Esophagus mucosa (tissue), 1 donor: ENCODE results near the gene TMEM51. TPM values are rescaled to one million over a fixed set of nuclear protein-coding genes. Genes with fewer than 3 reads are reported as not detected.
A peak's percentile ranks its signal among the peaks of the same experiment; 100 is the strongest.
"Not testable (repeated sequence)": the region's sequence is repeated elsewhere in the genome, so short reads cannot be mapped to it uniquely, and the experiment has no call there.

Source experiments
- ATAC-seq: fragments of 200-7000 bp; cut with Tn5 transposase; one replicate; pipeline ENCODE4 v1.9.1; 2020
- total RNA-seq: library from RNA; stranded (reverse); gene quantifications from one replicate; pipeline ENCODE4 v1.2.4, GENCODE V29; 2023
- donor health status: DM: yes; HTN: yes; CAD: no.

The TMEM51 gene
- total RNA-seq, 1 donor from 2014 or later: 22.5 TPM

DNA sequence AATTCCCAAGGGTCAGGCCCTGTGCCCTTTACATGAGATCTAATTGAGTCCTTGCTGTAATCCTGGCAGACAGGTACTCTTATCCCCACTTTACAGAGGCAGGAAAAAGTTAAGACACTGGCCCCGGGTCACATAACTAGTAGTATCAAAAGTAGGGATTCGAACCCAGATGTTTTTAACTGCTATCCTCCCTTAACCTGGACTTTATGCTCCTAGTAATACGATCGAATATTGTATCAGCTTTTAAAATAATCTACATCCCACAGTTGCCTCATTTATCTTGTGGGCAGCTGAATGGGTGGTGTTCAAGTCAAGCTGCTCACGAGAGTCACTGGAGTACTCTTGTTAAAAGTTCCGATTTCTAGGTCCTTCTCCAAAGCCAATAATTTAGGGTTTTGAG, 25.5 kb upstream of the TMEM51 start:
- ATAC-seq: no peak

DNA sequence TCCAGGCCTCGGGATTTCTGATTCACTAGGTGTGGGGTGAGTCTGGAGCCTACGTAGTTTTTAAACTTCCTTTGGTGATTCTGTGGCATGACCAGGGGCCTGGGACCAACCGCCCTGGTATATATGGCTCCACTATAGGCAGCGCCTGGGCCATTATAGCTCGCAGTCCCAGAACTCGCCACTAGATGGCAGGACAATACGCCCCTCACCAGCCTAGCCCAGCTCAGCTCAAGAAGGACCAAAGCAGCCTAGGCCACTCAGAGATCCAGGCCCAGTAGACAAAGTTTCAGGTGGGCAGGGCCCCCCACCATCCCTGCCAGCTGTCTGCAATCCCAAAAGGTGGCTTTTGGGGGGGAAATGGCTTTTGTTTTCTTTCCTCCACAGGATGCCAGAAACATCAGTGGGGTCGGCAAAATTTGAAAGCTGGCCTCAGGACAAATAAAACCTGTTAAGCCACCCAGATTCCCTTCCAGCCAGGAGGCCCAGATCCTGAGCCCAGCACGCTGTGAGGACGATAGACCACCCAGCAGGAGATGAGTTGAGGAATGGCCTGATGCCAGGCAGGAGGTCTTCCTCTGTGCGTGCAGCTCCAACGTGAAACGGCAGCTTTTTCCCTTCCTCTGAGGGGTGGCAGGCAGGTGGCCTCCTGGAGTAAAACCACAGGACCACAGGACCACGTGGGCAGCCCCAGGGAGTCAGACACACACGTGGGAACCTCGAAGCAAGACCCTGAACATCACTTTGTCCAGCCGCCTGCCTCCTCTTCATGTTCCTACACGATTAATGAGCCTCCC, 24.8 kb upstream of the TMEM51 start:
- peak; percentile 96 for ATAC-seq

DNA sequence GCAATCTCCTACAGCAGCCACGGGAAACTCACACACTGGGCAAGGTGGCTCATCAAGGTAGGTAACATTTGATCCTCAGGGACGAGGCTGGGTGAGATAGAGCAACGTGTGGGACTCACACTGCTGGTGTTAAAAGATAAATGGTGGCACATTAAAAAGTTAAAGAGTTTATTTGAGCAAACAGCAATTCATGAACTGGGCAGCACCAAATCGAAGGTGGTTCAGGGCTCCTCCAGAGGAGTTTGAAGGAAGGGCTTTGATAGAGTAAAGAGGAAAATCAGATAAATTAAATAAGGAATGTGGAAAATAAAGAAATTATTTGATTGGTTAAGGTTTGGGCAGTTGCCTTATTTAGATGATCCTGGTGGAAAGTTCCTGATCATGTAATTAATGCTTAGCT, 23.6 kb upstream of the TMEM51 start:
- no peak for ATAC-seq

DNA sequence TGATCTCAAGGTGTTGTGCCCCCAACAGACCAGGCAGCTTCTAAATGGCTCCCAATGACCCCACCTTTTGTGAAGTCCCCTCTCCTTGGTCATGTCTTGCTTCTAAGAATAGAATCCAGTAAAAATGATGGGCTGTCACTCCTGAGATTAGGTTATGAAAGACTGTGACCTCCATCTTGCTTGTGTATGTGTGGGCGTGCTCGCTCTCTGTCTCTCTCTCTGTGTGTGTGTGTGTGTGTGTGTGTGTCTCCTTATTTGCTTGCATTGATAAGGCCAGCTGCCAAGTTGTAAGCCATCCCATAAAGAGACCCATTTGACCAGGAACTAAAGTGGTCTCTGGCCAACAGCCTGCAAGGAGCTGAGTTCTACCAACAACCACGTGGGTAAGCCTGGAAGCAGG, 22.9 kb upstream of the TMEM51 start:
- no peak for ATAC-seq

DNA sequence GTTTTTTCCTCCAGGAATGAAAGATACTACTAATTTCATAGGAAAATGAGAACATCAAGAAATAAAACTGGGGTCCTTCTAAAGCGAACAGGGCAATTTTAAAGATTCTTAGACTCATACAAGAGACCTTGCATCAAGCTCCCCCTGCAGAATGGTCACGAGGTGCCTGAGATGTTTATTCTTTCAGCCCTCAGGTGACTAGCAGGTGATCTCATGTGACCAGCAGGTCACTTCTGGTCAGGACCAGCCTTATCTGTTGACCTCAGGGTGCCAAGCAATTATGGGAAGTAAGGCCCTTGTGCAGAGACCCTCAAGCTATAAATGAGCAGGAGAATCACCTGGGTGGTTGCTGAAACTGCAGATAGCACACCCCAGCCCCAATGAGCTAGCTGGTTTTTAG, 20.6 kb upstream of the TMEM51 start:
- ATAC-seq: no peak

DNA sequence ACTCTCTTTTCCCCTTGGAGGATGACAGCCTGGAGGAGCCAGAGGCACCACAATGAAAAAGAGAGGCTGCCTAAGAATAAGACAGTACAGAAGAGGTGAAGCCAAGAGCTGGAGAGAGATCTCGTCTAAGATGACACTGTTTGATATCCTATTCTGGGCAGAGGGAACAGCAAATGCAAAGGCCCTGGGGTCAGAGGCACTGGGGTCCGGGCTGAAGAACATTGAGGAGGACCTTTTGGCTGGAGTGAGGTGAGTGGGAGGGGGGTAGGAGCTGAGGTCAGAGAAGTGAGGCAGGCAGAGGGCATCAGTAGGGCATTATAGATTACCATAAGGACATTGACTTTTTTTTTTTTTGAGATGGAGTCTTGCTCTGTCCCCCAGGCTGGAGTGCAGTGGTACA, 19.3 kb upstream of the TMEM51 start:
- ATAC-seq: no peak

DNA sequence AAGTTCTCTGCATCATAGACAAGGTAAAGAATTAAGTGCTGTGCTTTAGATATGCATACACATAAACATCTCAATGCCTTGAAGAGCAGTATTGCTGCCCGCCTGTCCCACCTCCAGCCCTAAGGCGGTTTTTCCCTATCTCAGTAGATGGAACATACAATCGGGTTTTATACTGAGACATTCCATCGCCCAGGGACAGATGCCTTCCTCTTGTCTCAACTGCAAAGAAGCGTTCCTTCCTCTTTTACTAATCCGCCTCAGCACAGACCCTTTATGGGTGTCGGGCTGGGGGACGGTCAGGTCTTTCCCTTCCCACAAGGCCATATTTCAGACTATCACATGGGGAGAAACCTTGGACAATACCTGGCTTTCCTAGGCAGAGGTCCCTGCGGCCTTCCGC, 17.9 kb upstream of the TMEM51 start:
- not testable (repeated sequence) for ATAC-seq

DNA sequence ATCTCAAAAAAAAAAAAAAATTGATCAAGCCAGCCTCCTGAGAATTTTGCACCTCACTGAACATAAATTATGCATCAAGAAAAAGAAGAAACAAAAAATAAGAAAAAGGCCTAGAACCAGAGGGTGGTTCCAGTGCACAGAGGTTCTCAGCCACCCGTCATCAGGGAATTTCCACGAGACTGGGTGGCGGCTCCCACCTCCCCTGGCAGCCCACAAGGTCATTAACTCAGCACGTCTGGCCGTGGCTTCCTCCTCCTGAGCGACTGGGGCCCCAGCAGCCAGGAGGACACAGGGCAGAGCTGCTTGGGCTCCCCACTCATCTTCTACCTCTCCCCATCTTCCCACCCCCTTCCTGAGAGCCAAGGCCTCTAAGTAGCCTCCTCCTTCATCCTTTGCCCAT, 15.7 kb upstream of the TMEM51 start:
- ATAC-seq: no peak

DNA sequence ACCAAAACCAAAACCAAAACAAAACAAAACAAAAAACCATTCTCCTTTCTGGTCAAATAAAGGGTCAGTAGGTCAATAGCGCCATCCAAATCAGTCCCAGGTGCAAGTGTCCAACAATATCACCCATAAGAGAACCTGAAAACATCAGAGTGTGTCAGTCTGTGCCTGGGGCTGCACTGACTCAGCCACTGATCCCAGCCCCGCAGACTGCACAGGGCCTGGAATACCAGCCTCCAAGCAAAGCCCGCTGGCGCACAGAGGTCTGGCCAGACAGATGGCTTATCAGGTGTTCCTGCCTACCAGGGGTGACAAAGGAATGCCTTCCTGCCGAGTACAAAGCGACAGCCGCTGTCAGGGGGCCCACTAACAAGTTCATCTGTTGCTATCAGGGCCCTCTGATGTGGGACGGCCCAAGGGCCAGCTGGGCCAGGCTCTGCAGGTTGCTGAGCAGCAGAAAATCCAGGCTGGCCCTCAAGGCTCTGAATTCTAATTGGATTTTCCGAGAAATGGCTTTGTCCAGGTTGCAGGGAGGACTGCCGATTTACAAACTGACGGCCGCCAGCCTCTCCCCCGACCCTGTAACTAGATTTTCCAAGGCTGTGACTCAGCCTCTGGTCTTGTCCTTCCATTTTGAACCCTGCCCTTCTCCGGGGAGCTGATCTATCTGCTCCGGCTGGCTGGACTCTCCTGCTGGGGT, 13.7 kb upstream of the TMEM51 start:
- ATAC-seq: peak; percentile 49

DNA sequence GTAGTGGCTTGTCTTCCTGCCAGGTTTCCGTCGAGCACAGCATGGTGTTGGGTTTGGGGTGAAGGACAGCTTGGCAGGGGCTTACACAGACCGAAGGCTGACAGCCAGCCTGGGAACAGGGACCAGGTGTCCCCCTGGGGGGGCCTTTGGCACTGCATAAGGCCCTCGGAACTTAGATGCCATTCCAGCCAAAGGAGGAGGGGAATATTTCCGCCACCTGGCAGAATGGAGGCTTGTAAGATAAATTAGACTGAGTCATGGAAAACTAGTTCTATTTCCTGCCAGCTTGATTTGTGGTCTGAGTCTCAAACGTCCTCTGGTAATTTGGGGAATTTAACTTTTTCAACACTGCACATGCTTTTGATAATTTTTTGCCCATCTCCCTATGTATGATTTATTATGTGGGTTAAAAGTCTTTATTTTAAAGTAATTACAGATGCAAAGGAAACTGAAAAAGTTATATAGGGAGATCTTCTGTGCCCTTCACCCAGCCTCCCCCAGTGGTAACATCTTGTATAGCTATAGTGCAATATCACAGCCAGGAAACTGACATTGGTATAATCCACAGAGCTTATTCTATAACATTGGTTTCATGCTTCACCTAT, 11.5 kb upstream of the TMEM51 start:
- peak; percentile 77 for ATAC-seq

DNA sequence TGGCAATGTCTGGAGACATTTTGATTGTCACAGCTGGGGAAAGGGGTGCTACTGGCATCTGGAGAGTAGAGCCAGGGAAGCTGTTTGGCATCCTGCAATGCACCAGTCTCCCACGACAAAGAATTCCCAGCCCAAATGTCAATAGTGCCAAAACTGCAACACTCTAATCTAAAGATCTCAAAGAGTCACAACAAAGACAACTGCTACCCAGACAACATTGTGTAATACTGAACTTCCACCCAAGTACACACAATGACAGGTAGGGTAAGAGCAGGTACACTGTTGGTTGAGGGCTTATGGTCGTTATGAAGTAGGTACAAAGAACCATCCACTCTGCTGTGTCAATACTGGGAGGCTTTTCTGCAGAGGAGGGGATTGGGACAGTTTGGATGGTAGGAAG, 8.2 kb upstream of the TMEM51 start:
- no peak for ATAC-seq

DNA sequence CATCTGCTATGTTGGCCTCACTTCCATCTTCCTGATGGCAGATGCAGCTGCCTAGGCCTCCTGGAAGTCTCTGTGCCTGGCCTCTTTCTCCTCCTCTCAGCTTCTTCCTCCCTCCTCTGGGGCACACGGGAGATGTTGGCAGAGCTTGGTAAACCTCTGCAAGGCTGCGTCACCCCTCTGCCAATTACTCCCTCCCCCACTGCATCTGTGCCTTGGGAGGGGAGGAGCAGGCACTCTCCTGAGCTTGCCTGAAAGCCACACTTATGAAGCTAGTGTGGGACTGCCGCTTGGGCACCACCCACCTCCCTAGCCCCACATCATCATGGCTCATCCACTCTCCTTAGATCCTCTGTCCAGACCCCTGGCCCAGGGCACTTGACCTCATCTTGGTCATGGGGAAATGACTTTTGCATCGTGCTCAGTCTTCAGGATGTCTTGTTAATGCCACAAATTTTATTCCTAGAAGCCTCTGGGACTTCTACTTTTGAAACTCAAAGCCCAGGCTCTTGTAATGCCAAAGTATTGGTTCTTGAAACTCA, 7.3 kb upstream of the TMEM51 start:
- no peak for ATAC-seq

DNA sequence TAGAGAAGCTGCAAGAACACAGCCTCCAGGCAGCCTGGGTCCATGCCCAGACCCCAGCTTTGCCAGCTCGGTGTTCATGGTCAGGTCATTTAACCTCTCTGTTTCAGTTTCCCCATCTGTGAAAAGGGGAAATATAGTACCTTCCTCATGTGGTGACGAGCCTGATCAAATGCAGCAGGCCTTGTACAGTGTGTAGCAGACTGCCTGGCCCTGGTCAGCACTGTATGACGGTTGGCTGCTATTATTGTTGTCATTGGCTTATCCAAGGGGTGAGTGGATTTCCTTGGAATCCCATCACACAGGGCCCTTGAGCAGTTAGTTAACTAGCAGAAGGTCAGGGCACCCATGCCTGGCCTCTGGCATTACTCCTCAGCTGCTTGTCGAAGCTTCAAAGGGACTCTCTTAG, 6.6 kb upstream of the TMEM51 start:
- ATAC-seq: no peak

DNA sequence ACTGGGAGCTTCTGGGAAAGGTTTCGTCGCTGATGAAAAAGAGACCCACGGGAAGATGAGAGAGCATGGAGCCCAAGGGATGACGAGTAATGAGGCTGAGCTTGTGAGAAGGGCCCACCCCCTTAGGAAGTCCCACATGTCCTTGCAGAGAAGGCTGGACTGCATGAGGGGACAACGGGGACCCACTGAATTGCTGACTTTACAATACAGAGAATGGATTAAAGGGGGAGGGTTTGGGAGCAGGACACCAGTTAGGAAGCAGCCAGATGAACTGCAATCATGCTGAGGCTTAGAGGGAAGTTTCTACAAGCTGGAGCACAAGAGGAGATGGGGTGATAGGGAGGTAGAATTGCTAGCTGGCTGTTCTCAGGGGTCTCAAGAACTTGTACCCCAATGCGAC, 5.5 kb upstream of the TMEM51 start:
- no peak for ATAC-seq

DNA sequence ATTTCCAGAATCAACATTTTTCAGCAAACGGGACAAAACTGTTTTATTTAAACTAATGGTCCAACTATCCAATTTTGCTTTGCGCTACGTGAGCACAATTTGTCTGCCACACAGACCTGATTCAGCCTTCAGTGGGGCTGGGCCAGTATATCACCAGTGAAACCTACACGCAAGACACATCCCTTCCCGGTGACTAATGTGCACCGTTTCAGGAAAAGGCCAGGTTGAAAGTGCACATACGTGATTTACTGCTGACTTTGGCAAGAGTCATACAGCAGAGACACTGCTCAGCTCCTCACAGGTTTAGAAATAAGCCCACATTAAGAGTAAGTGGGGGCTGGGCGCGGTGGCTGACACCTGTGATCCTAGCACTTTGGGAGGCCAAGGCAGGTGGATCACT, 5.1 kb upstream of the TMEM51 start:
- ATAC-seq: peak; percentile 67

DNA sequence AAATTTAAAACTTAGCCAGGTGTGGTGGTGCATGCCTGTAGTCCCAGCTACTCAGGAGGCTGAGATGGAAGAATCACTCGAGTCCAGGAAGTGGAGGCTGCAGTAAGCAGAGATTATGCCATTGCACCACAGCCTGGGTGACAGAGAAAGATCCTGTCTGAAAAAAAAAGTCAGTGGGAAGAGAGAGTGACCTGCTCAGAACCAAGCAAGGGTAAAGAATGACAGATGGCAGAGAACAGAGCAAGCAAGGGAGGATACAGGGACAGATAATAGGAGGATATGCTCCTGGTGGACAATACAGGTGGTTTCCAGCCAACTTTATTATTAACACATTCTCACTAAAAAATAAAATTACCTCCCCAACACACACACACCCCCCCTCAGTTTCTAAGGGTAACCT, 4.6 kb upstream of the TMEM51 start:
- no peak for ATAC-seq

DNA sequence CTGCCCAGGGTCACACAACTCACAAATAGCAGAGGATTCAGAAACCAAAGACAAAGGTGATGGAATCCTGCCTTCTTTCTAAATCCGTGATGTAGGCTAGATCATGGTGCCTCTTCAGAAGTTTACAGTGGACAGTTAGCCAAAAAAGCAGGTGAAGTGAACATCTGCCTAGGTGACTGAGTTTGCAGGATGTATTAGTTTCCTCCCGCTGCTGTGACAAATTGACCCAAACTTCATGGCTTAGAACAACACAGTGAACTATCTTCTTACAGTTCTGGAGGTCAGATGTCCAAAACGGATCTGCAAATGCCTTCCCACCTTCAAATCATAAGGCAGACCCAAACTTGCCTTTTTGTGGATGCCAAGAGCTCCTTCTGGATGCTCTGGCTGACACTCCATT, 3.2 kb upstream of the TMEM51 start:
- ATAC-seq: no peak

DNA sequence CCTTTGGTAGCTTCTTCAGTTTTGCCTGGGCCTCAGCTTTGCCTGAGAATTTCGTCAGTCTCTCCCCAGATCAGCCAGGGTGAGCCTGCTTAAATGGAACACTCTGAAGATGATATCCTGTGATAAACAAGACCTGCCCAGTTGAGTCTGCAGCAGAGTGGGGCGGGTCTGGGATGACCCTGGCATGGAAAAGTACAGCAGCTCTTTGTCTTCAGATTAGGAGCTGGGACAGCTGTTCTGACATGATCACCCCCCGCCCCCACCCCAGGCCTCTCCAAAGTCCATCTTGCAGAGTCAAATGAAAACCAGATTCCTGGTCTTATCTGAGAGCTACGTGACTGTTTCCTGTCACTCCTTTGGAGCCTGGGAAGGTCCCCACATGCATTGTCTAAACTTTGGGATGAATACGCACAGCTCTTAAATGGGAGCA, 2.2 kb upstream of the TMEM51 start:
- no peak for ATAC-seq

DNA sequence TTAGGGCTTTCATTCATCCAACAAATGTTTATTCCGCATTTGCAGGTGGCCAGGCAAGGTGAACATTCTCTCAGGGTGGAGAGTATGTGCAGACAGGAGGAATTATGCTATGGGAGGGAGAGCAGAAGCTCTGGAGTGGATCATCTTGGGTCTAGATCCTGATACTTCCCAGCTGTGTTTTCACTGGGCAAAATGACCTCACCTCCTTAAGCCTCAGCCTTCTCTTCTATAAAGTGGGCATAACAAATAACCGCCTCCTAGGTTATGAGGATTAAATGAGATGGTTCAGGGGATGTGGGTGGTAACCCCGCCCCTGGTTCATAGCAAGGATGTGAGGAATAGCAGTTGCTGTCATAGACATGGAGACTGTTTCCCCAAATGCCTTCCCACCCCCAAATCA, 1.7 kb upstream of the TMEM51 start:
- no peak for ATAC-seq

DNA sequence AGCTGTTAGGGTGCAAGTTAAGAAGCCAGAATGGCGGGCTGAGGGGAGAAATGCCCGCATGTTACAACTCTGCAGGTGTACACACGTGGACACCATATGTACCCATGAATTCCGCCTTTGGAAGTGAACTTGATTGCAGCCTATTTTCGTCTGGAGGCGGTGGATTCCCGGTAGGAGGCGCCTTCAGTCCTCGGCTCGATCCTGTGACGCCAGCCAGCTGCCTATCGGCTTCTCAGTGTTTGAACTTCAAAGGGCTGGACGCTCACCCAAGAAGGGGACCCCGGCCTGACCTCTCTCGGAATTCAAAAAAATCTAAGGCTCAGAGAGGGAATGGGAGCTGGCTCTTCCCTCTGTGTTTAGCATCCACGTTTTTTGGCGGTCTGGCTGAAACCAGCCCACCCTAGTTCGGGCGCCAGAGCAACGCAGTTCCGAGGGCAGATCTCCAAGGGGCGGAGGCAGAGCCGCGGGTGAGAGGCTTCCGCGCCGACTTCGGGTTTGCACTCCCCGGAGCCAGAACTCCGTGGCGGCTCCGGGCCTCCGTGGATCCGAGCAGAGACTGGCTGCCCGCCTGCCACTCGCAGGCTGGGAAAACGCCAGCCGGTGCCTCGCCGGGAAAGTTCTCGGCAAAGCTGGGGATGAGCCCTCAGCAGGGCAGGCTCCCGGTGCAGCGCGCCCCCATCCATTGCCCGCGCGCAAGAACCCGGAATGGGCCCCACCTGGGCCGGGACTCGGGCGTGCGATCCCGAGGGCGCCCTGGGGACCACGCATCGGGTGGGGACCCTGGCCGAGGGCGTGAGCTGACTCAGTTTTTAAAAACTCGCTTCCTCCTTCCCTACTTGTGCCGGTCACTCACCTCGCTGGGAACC, 996 bp upstream of the TMEM51 start:
- ATAC-seq: peak; percentile 49

DNA sequence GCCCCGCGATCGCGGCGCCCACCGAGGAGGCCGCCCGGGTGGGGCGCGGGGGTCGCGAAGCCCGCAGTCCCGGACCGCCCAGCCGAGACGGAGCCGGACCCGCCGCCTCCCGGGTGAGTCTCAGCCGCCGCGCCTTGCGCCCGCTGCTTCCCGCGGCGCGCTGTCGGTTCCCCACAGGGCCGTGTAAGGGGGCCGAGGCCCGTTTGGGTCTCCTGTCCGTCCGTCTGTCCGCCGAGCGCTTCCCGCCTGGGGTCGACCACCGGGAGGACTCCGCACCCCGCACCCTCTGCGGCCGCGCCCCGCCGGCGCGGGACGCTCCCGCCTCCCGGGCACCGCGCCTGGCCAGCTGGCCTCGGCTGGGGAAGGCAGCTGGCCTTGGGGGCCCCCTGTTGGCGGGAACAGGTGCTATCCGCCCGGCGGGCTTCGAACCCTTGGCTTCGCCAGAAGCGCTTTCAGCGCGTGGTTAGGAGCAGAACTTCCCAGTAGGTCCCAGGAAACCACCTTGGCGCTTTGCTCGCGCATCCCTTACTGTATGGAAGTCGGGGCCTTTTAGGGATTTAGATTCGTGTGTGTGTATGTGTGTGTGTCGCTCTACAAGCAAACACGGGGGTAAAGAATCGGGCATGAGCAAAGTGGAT, 414 bp downstream of the TMEM51 start:
- peak; percentile 50 for ATAC-seq

DNA sequence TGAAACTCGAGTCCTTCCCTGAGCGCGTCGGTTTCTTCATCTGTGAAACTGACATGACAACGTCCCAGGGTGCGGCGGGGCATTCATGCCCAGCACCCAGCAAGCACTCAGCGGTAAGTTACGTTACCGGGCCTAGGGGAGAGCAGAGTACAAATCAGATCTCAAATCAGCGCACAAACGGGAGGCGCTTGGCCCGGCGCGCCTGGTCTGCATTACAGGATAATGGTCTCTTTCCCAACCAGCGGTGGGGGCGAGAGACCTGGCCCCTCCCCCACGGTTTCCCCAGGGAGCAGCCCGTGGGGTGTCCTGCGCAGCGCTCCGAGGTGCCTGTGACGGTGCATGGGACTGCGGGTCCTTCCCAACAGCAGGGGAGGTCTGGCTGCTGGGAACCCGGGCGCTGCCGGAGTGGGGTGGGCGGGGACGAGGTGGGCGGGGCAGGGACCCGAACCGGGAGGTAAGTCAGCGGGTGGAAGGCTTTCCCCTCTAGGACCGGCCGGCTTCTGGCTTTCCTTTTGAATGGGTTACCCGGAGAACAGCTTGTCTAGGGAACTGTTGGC, 1.0 kb downstream of the TMEM51 start:
- peak; percentile 18 for ATAC-seq
